ENCODE measurements around the gene PLB1.

- TF ChIP-seq CTCF (IDR thresholded peaks at IDR 0.05) = no peak
- no peak for TF ChIP-seq POLR2A (IDR thresholded peaks at IDR 0.05)
These were observed 34.9 kb downstream of the PLB1 start for GRCh38 chr2:28530782-28531181.

All from esophagus squamous epithelium (tissue), 4 donors.